PC-9 (cell line): ENCODE data around the gene METTL8.

ENCODE experiments used
- EZH2 ChIP-seq: fragments of 200-600 bp; sonication (generic); IDR thresholded peaks from 2 replicates; pipeline ENCODE4 v1.8.0; 2017; ENCODE audit warnings: antibody characterized with exemption, low read depth
- TF ChIP-seq, protein P1 (sequence below): fragments of 200-600 bp; sonication (generic); conservative IDR thresholded peaks from 2 replicates; pipeline ENCODE4 v1.6.1; 2017; ENCODE audit warnings: mixed run types, antibody characterized with exemption, mild to moderate bottlenecking, moderate library complexity

DNA sequence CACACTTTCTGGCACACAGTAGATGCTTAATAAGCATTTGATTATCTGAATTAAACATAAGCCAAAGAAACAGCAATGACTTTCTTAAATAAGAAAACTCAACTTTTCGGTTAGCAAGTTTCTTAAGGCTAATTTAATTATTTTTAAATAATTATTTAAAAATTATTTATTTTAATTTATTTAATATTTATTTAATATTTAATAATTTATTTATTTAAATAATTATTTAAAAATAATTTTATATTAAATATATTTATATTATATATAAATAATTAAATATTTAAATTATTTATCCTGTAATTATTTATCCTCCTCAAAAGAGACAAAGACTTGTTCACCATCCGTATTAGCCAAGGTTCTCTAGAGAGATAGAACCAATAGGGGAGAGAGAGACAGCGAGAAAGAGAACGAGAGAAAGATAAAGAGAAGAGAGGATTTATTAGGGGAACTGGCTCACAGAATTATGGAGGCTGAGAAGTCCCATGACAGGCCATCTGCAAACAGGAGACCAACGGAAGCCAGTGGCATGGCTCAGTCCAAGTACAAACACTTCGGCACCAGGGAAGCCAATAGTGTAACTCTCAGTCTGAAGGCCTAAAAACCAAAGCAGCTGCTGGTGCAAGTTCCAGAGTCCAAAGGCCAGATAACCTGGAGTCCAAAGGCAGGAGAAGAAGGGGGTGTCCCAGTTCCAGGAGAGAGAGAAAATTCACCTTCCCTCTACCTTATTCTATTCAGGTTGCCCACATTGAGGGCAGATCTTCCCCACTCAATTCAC, 125.3 kb downstream of the METTL8 start:
- TF ChIP-seq, protein P1, sequence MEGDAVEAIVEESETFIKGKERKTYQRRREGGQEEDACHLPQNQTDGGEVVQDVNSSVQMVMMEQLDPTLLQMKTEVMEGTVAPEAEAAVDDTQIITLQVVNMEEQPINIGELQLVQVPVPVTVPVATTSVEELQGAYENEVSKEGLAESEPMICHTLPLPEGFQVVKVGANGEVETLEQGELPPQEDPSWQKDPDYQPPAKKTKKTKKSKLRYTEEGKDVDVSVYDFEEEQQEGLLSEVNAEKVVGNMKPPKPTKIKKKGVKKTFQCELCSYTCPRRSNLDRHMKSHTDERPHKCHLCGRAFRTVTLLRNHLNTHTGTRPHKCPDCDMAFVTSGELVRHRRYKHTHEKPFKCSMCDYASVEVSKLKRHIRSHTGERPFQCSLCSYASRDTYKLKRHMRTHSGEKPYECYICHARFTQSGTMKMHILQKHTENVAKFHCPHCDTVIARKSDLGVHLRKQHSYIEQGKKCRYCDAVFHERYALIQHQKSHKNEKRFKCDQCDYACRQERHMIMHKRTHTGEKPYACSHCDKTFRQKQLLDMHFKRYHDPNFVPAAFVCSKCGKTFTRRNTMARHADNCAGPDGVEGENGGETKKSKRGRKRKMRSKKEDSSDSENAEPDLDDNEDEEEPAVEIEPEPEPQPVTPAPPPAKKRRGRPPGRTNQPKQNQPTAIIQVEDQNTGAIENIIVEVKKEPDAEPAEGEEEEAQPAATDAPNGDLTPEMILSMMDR = no peak
- TF ChIP-seq EZH2 = no peak
